Activated T-cell treated with anti-CD3 and anti-CD28 coated beads, Interleukin-2, amount 50 U/mL, for 48 hours (primary cell): ENCODE data around the gene SBF2.

ENCODE experiments used
- DNase-seq, 2 experiments: peaks; one replicate each; pipeline ENCODE4 v3.0.0-alpha.2; 2020

The SBF2 gene

DNA sequence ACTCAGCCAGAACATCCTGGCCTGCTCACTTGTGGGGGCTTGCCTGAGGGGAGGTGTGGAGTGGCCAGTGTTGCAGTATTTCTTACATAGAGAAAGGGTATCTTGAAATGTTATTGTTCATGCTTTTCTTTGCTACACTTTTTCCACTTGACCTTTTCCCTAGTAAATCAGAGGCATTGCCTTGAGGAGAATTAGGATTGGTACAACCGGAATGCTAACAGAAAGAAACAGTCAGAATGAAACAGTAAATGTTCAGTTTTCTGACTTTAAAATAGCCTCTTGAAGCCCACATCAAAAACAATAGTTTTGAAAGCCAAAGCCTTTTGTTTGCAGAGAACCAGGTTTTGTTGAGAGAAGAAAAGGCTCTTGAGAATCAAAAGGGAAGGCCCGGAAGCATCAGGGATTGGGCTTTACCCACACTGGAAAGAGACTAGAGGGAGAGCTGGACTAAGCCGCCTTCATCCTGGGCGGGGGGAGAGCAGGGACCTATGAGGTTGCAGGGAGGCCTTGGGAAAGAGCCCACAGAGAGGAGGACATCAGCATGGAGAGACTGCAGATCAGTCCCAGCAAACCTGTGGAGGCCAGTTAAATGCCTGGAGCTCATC is 23.2 kb upstream of the SBF2 start:
- DNase-seq = no peak

DNA sequence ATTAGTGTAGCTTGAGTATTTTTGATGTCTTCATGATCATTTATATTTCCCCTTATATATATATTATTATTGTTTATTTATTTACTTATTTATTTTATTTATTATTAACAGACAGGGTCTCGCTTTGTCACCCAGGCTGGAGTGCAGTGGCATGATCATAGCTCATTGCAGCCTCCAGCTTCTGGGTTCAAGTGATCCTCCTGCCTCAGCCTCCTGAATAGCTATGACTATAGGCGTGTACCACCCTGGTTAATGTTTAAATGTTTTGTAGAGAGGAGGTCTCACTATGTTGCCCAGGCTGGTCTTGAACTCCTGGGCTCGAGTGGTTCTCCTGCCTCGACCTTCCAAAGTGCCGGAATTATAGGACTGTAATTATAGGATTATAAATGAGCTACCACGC is 21.1 kb upstream of the SBF2 start:
- no peak for DNase-seq

DNA sequence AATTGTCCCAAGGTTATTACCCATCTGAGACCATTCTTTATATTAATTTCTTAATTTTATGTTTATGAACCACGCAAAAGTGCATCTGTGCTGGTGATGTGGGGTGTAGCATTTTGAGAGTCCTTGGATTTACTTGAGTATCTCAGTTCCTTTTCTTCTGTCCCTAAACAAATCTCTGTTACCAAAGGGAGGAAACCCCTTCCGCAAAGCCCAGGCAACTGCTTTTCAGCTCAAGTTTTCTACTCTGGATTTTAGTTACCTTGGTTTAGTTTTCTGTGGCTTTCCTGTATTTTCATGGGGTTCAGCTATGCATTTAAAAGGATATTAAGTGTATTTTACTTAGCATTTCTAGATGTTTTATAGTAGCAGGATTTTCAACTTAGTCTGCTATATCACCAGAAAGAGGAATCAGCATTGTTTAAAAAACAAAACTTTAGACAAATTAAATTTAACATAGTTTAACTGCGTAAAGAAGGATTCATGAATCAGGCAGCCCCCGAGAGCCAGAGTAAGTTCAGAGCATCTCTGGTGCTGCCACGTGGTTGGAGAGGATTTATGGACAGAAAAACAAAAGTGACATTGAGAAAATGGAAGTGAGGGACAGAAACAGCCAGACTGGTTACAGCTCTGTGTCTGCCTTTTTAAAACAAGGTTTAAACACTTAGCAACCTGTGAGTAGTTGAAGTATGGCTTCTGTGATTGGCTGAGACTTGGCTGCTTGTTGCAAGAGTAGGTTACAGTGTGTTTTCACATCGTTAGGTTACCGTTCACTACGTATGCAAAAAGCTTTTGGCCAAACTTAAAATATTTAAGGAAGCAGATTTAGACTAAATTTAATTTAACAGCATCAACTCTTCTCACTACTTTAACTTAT is 20.4 kb upstream of the SBF2 start:
- DNase-seq = no peak

DNA sequence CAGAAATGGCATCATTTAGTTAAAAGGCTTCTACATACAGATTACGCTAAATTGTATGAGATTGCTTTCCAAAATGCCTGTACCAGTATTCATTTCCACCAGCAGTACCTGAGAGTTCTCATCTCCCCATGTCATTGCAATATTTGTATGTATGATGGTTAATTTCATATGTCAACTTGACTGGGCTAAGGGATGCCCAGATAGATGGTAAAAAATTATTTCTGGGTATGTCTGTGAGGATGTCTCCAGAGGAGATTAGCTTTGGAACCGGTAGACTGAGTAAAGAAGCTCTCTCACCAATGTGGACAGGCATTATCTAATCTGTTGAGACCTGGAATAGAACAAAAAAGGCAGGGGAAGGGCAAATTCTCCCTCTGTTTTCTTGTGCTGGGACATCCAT is 17.8 kb upstream of the SBF2 start:
- DNase-seq = no peak

DNA sequence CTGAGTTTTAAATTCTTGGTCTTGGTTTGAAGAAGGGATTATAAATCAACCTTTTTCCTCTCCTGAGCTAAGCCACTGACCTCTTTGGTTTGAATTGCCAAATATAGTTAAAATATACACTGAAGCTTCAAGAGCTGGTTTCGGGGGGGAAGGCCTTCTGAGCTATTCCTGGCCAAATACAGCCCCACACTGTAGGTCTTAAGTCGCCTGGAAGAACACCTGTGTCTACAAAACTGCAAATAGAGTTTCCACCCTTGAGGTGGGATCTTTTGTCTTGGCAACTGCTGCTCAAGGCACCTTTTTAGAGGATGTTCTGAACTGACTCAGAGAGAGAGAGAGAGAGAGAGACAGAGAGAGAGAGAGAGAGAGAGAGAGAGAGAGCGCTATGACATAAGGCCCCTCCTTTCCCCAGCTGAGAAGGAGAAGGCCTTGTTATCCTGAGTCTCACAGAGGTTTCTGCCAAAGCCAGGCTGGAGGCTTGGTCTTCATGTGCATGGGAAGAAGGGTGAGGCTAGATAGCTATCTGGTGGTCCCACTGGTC is 16.4 kb upstream of the SBF2 start:
- no peak for DNase-seq

DNA sequence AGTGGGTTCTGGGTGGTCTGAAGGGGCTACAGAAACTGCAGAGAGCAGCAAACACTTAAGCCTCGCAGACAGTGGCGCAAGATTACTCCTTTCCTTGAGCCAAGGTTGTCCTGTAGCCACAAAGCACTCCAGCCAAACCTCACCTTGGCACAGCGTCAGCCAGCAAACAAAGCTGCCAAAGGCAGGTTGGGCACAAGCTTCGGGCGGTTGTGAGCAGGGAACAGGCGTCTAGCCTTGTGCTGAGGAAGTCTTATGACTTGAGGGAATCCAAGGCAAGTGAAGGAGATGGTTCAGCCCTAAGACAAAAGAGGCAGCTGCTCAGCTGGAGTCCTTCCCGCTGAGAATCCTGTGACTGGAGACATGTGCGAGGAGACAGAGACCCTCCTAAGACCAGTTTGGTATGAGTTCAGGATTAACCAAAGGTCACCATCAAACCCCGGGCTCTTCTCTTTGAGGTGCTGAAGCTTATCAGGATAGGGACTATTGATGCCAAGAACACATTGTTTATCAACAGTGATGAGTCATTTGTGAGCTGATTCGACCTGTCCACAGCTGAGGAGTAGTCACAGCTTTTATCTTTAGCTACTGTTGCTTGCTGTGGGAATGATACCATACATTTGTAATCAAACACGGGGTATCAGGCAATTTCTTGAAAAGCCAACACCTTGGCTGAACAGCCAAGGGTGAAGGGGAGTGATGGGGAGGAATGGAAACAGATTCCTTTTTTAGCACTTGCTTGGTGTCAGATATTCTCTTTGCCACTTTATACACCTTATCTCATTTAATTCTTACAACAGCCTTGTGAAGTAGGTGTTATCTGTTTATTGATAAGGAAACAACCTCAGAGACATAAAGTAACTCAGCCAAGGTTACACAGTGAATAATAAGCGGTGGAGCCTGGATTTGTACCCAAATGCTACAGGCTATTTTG is 15.4 kb upstream of the SBF2 start:
- peak in 1 of 2 experiments; percentile 23 for DNase-seq

DNA sequence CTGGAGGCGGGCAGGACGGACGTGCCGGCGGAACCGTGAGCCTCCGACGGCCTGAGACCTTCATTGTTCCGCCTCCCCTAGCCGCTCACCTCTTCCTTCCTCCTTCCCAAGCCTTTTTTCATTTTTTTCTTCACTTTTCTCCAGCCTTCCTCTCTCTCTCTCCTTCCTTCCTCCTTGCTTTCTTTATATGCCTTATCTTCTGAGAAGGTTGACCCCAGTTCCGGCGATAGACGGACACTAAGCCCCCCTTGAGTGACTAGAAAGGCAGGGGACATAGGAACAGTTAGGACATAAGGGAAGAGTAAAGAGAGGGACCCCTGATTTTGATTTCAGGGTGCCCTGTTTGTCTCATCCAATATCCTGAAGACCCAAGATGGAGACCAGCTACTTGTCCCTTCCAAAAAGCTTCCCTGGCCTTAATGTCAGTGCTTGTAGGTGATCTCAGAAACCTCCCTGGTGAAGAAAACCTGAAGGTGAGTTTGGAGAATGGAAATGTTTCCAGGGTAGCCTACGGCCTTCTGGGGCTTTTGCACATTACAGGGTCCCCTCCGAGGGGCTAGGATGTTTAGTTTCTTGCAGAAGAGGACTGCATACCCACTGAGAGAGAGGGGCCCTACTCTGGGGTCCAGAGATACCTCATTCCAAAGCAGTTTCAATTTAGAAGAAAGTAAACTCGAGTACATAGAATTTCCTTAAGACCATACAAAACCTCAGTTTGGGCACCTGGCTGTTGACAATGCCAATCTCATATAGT is 14.4 kb upstream of the SBF2 start:
- DNase-seq = no peak

DNA sequence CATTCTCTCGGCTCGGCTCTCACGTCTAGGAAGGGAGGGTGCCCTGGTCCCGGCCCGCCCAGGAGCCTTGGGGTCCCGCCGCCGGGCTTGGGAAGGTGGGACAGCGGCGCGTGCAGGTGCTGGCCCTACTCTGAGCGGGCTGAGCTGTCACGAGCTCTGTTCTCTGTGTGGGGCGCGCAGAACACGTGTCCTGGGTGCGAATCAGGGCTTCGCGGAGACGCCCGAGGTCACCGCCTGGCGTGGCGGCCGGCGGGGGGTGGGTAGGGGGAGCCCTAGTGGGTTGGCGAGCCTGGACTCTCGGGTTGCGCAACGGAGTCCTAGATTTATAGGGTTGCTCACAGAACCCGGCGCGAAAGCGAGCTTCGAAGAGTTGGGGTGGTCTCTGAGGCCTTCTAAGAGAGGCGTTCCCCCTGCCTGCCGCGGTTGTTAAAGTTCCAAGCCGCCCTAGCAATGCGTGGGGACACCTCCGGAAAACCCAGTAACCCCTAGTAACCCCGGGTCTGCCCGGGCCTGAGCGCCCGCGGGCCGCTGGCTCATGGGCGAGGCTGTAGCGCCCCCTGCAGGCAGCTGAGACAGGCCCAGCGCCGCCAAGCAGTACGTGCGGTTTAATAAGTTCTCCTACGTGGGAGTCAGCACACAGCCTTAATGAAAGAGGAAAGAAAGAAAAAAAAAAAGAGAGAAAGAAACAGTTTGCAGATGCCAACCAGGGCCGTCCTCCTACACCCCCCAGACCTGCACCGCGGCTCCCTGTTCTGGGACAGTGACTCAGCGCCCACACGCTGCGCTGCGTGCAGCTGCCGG is 13.6 kb upstream of the SBF2 start:
- peak; percentile 87 to 92 for DNase-seq

DNA sequence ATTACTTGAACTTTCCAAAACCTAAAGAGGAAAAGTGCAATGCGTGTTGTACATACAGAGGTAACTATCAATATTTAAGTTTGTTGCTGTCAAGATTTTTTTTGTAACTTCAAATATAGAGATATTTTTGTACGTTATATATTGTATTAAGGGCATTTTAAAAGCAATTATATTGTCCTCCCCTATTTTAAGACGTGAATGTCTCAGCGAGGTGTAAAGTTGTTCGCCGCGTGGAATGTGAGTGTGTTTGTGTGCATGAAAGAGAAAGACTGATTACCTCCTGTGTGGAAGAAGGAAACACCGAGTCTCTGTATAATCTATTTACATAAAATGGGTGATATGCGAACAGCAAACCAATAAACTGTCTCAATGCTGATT is 13.0 kb upstream of the SBF2 start:
- DNase-seq = no peak

DNA sequence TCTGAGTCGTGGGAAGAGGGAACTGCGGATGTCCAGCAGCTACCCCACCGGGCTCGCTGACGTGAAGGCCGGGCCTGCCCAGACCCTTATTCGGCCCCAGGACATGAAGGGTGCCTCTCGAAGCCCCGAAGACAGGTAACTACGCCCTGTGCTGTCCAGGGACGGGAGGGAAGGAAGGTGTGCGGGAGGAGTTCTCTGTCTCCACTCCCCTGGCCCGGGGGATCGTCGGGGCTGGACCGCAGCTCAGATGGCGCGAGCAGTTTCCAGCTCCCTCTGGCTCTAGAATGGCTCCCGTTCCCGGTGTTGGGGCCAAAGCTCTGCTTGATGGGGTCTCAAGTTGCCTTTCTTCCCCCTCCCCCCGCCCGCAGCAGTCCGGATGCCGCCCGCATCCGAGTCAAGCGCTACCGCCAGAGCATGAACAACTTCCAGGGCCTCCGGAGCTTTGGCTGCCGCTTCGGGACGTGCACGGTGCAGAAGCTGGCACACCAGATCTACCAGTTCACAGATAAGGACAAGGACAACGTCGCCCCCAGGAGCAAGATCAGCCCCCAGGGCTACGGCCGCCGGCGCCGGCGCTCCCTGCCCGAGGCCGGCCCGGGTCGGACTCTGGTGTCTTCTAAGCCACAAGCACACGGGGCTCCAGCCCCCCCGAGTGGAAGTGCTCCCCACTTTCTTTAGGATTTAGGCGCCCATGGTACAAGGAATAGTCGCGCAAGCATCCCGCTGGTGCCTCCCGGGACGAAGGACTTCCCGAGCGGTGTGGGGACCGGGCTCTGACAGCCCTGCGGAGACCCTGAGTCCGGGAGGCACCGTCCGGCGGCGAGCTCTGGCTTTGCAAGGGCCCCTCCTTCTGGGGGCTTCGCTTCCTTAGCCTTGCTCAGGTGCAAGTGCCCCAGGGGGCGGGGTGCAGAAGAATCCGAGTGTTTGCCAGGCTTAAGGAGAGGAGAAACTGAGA is 12.2 kb upstream of the SBF2 start:
- peak; percentile 38 to 50 for DNase-seq

DNA sequence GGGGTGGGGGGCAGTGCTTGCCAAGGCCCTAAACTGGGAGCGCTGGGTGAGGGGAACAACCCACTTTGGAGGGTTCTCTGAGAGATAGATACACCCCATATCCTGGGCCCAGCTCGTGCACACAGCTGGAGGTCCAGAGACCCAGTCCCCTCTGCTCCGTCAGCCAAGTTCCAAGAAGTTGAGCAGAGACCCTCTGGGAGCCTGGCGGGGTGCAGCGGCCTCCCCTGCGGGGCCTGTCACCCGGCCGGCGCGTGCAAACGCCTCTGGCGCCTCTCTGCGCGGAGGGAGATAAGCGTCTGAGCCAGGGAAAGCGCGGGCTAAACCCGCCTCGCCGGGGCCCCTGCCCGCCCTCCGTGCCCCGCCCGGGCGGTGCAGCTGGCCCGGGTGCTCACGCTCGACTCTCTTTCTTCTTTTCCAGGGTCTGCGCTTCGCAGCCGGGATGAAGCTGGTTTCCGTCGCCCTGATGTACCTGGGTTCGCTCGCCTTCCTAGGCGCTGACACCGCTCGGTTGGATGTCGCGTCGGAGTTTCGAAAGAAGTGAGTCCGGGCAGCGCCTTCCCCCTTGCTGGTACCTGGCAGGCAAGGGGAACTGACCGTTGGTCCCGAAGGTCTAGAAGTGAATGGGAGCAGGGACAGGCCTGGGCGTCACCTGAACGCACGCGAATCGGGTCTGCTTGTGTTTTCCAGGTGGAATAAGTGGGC is 11.4 kb upstream of the SBF2 start:
- DNase-seq = peak; percentile 49 to 58

DNA sequence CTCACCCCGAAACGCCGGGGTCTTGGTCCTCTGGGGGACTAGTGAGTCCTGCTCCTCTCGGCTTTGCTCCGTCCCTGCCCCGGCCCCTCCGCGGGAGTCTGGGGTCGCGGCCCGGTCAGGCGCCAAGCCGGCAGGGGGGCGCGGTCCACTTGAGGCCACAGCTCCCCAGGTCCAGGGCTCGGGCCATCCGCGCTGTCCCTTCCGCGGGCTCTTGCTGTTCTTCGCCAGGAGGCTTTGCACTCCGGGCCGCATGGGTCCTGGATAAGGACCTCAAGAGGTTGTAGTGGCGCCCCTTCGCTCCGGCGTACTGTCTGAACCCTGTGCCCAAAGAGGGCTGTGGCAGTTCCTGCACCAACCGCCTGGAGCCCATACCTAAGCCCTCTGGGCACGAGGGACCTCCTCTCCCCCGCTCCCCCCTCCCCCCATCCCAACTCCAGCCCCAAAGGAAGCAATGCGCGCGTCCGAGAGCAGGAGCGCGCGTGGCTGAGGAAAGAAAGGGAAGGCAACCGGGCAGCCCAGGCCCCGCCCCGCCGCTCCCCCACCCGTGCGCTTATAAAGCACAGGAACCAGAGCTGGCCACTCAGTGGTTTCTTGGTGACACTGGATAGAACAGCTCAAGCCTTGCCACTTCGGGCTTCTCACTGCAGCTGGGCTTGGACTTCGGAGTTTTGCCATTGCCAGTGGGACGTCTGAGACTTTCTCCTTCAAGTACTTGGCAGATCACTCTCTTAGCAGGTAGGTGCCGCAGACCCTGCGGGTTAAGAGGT is 10.7 kb upstream of the SBF2 start, which contains the start of gene ADM:
TSS of gene ADM (plus strand) at position 579 of the 767 bp plus-strand sequence. CDS start 628 bp downstream, outside the sequence.
- peak; percentile 62 to 70 for DNase-seq

DNA sequence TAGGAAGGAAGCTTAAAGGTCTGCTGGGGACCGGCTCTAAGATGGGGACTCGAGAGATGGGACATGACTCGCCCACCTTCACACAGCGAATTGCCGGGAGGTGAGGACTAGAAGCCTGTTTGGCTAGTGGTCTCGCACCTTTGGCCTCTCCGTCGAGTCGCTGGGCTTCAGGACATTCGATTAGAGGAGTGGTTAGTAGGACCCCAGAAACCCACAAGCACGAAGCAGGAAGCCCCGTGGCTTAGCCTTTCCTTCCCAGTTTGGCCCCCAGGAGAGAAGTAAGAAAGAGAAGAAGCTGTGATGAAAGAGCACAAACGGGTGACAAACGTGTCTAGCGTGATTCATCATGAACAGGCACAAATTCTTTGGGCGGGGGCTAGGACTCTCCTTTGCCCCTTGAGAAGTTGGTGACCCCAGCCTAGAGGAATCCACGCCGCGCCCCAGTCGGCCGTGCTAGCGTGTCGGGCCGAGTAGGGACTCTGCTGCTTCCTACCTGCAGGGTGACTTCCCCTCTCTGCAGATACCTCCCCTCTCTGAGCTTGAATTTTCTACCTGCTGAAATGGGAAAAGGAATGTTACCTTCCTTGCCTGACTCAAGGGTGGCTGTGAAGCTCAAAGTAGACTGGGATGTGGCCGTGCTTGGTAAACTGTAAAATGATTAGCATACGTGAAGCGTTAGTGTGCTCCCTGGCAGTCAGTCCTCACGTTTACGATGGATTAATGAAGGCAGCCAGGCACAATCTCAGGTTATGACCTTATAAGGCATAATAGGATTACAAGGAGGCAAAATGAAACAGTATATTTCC is 9.7 kb upstream of the SBF2 start:
- DNase-seq = peak; percentile 56

DNA sequence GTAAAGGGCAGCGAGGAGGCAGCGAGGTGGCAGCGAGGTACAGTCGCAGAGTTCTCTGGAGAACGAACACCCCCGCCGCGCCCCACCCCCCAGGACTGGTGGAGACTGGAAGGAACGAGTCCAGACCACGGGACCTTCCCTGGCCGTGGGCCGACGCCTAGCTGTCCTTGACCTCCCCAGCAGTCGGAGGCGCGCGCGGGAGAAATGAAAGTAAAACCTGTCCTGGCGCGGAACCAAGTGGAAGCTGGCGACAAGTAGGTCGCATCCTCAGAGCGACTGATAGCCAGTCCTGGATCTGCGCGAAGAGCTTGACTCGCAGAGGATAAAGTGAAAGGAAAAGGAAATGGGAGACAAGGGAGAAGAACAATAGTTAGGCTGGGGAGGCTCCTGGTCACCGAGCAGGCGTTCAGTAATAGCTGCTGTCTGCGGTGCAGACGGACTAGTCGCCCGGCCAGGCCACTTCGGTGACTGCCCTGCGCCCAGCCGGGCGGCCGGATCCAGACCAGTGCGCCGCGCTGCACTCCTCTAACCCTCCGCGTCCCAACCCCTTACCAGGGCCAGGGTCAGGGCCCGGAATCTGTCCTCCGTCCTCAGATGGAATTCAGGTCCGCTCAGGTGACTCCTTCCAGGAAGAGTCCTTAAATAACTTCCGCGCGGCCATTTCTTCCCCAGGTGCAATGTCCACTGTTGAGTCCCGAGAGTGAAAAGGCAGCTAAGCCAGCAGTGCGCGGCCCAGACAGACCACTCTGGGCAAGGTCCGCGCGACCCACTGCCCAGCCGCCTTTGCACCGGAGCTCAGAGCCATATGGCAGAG is 8.9 kb upstream of the SBF2 start:
- peak; percentile 62 to 69 for DNase-seq

DNA sequence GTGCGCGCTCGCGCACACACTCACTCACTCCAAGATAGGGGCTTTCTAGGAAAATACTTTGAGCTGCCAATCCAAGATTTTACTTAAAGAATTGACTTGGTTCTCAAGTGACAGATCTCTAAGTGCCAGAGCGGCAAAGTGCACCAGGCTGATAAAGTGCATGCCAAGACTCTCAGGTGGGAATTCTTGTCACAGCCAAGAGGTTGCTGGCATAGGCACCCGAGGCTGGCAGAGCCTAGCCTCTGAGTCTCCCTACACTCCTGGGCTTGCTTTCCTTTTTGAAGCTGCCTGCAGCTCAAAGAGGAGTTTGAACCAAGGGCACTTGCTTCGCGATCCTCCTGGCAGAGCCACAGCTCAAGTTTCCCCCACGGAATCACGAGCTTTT is 8.3 kb upstream of the SBF2 start:
- DNase-seq = no peak

DNA sequence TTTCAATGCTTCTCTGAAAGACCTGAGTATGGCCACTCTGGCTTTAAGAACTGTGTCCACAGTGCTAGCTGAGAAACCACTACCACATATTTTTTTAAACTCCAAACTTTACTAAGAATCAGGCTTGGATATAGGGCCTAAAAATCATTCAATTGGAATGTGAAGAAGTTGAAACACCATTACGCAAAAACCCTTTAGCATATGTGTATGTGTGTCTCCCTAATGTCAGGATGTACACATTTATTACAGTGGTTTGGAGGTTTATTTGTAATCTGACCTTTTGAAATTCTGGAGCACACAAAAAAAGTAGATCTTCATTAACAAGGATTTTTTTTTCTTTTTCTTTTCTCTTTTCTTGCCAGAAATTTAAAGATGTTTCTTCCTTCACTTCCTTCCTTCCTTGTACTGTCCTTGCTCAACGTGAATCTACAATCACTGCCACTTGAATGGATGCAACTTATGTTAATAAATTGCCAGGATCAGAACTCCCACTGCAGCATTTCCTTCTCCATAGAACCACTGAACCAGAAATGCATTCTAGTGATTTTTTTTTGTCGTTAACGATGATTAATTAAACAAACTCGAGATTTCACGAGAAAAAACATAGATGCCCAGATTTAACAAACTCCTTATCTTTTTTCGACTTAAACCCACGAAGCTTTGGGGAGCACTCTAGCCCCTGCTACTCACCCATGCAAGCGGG is 7.8 kb upstream of the SBF2 start:
- no peak for DNase-seq
